HepG2 (cell line): Measurements from ENCODE around the gene RNF213. TPM values are rescaled to one million over a fixed set of nuclear protein-coding genes. Genes with fewer than 3 reads are reported as not detected.

Experiments
- BATF2 ChIP-seq: sonication (generic); formaldehyde crosslinking; IDR thresholded peaks from 2 replicates; pipeline ENCODE4 v1.8.0; 2022; ENCODE audit warnings: mild to moderate bottlenecking, missing genetic modification reagents, moderate library complexity
- CBX5 ChIP-seq: sonication (generic); formaldehyde crosslinking; IDR thresholded peaks from 2 replicates; pipeline ENCODE4 v1.4.0; 2020; ENCODE audit warnings: missing genetic modification reagents, borderline replicate concordance
- CENPBD1 ChIP-seq: sonication (generic); formaldehyde crosslinking; IDR thresholded peaks from 2 replicates; pipeline ENCODE4 v1.8.0; 2022; ENCODE audit warnings: missing genetic modification reagents, low read depth, mild to moderate bottlenecking, borderline replicate concordance
- CREM ChIP-seq, 2 experiments: sonication (generic) in 1 of 2; formaldehyde crosslinking in 1 of 2; IDR thresholded peaks; 2 replicates each; pipeline versions ENCODE4 v1.4.0 to v1.6.1; 2016 to 2020; ENCODE audit warnings: antibody characterized with exemption in 1 of 2, mild to moderate bottlenecking in 1 of 2, missing genetic modification reagents in 1 of 2
- FOXA1 ChIP-seq, 2 experiments: fragments of 450-650 bp in 1 of 2; sonication (generic) in 1 of 2; formaldehyde crosslinking in 1 of 2; IDR thresholded peaks; 2 replicates each; pipeline versions ENCODE4 v1.4.0 to v1.6.1; 2016 to 2020; ENCODE audit warnings: missing genetic modification reagents in 1 of 2
- PBX3 ChIP-seq: sonication (generic); formaldehyde crosslinking; IDR thresholded peaks from 2 replicates; pipeline ENCODE4 v1.8.1; 2023; ENCODE audit warnings: missing genetic modification reagents, inconsistent platforms, borderline replicate concordance
- TCF7L2 ChIP-seq: IDR thresholded peaks from 2 replicates; pipeline ENCODE4 v1.6.1; 2011; ENCODE audit warnings: mild to moderate bottlenecking, low read depth, low read length, moderate library complexity
- ZBTB21 ChIP-seq: sonication (generic); formaldehyde crosslinking; IDR thresholded peaks from 2 replicates; pipeline ENCODE4 v1.4.0; 2020; ENCODE audit warnings: missing genetic modification reagents
- ZBTB44 ChIP-seq: sonication (generic); formaldehyde crosslinking; IDR thresholded peaks from 2 replicates; pipeline ENCODE4 v1.4.0; 2020; ENCODE audit warnings: missing genetic modification reagents
- ZMYM2 ChIP-seq: sonication (generic); formaldehyde crosslinking; IDR thresholded peaks from 2 replicates; pipeline ENCODE4 v1.8.0; 2022; ENCODE audit warnings: mild to moderate bottlenecking, missing genetic modification reagents
- ZNF331 ChIP-seq: sonication (generic); formaldehyde crosslinking; IDR thresholded peaks from 2 replicates; pipeline ENCODE4 v1.4.0; 2020; ENCODE audit warnings: missing genetic modification reagents
- ZNF512 ChIP-seq: sonication (generic); formaldehyde crosslinking; IDR thresholded peaks from 2 replicates; pipeline ENCODE4 v1.4.0; 2020; ENCODE audit warnings: mild to moderate bottlenecking, missing genetic modification reagents
- ZNF646 ChIP-seq: sonication (generic); formaldehyde crosslinking; IDR thresholded peaks from 2 replicates; pipeline ENCODE4 v1.9.0; 2021; ENCODE audit warnings: mild to moderate bottlenecking, missing genetic modification reagents
- ZNF784 ChIP-seq: sonication (generic); formaldehyde crosslinking; IDR thresholded peaks from 2 replicates; pipeline ENCODE4 v1.5.1; 2020; ENCODE audit warnings: missing genetic modification reagents, mild to moderate bottlenecking, borderline replicate concordance
- ZNF841 ChIP-seq: sonication (generic); formaldehyde crosslinking; IDR thresholded peaks from 2 replicates; pipeline ENCODE4 v1.8.1; 2023; ENCODE audit warnings: missing genetic modification reagents, borderline replicate concordance
- polyA plus RNA-seq, 8 experiments: library from polyadenylated mRNA; depleted of rRNA in 3 of 8; stranded (reverse) in 7 of 8; unstranded in 1 of 8; fragments of >200 nt; fragmentation: Illumina TruSeq in 4 of 8; extraction: Trizol in 4 of 8; gene quantifications; 2 replicates each; pipeline versions ENCODE4 v1.2.1 to v1.2.3, GENCODE V29; 2011 to 2016; ENCODE audit warnings: low read depth in 4 of 8, missing spikeins in 1 of 8, mixed read lengths in 1 of 8; ENCODE audit not compliant: insufficient read depth in 1 of 8
- total RNA-seq, 5 experiments: library from RNA; depleted of rRNA; stranded (reverse); fragments of >200 nt; fragmentation: Illumina TruSeq; extraction: Trizol; gene quantifications; 2 replicates each; pipeline ENCODE4 v1.2.3, GENCODE V29; 2016; ENCODE audit warnings: low read depth in 1 of 5

RNF213 gene
- total and polyA plus RNA-seq, 2 of the 13 experiments (the other 11 are each of a cell fraction or from before 2014, with no cell fraction given) = 38.6 to 38.7 TPM

- TF ChIP-seq TCF7L2 (no peak), ZMYM2 (CRISPR knock-in tag) (no peak), CREM (IDR thresholded peaks at IDR 0.05) (no peak), CREM (CRISPR knock-in tag; IDR thresholded peaks at IDR 0.05) (no peak), ZNF646 (CRISPR knock-in tag) (no peak), BATF2 (no peak), PBX3 (CRISPR knock-in tag) (no peak), ZNF331 (CRISPR knock-in tag) (peak; percentile 38; the same call in 1 of the 2 replicates), ZBTB44 (CRISPR knock-in tag) (0 out of 2 replicates have a peak, but pooled peaks have one; percentile 85), CENPBD1 (CRISPR knock-in tag) (no peak), ZNF841 (CRISPR knock-in tag) (no peak), ZNF512 (no peak), FOXA1 (IDR thresholded peaks at IDR 0.05) (no peak), FOXA1 (CRISPR knock-in tag; IDR thresholded peaks at IDR 0.05) (no peak), ZNF784 (CRISPR knock-in tag) (no peak), CBX5 (CRISPR knock-in tag) (peak; percentile 65; the same call in 1 of the 2 replicates), ZBTB21 (CRISPR knock-in tag) (no peak)
Observed at GRCh38 chr17:80426671-80427326, 166.1 kb downstream of the RNF213 start (continued).
